Endothelial cell of umbilical vein (primary cell): Measurements from ENCODE around the gene IL36B. TPM values are rescaled to one million over a fixed set of nuclear protein-coding genes. Genes with fewer than 3 reads are reported as not detected.

ENCODE experiments used
- BruUV-seq: library from RNA; stranded (reverse); fragments of 400-500 nt; replicated peaks from 2 replicates; lab custom pipeline; 2021; lab: Mats Ljungman, UMichigan
- CTCF ChIA-PET: fragments of 300-600, 350-600 bp; sonication (Branson Sonifier 250); formaldehyde crosslinking; loops from one replicate; lab custom pipeline; 2021; ENCODE audit warnings: antibody characterized with exemption, inconsistent platforms; lab: Charles Lee
- POLR2A ChIA-PET: fragments of 300-600, 350-600 bp; sonication (Branson Sonifier 250); formaldehyde crosslinking; loops from one replicate; lab custom pipeline; 2021; ENCODE audit warnings: antibody characterized with exemption, inconsistent platforms; lab: Charles Lee
- DNase-seq: peaks from one replicate; pipeline ENCODE4 v3.0.0-alpha.2; 2011; ENCODE audit warnings: low read depth, low spot score
- FAIRE-seq: peaks from 2 replicates; lab custom pipeline; 2011; peaks lifted over from hg19 to GRCh38; lab: Jason Lieb, UNC
- H2AFZ ChIP-seq: 2 replicates; pipeline ENCODE4 v1.6.0; 2012; ENCODE audit warnings: low read depth, low read length, control low read depth, inconsistent platforms
- H3K27ac ChIP-seq: 2 replicates; pipeline ENCODE4 v1.5.1; 2011; ENCODE audit warnings: low read depth, mild to moderate bottlenecking, control low read depth, low read length, moderate library complexity; ENCODE audit not compliant: insufficient read depth
- H3K27me3 ChIP-seq, 2 experiments: 2 replicates each; pipeline versions ENCODE4 v1.6.0 to v1.6.1; 2011; ENCODE audit warnings: low read length in 2 of 2, mixed read lengths in 1 of 2; ENCODE audit not compliant: control insufficient read depth in 2 of 2, insufficient read depth in 2 of 2
- H3K36me3 ChIP-seq, 2 experiments: 2 replicates in 1 of 2; 3 replicates in 1 of 2; pipeline ENCODE4 v1.5.1; 2011; ENCODE audit warnings: low read length in 2 of 2, mild to moderate bottlenecking in 1 of 2, moderate library complexity in 1 of 2; ENCODE audit not compliant: control insufficient read depth in 2 of 2, insufficient read depth in 2 of 2; ENCODE audit errors: extremely low read depth in 1 of 2
- H3K4me1 ChIP-seq: 3 replicates; pipeline ENCODE4 v1.5.1; 2011; ENCODE audit warnings: mild to moderate bottlenecking, low read length; ENCODE audit not compliant: control insufficient read depth, insufficient read depth; ENCODE audit errors: extremely low read depth
- H3K4me2 ChIP-seq: 2 replicates; pipeline ENCODE4 v1.6.1; 2011; ENCODE audit warnings: low read length, control low read depth, mixed read lengths; ENCODE audit not compliant: insufficient read depth
- H3K4me3 ChIP-seq, 3 experiments: fragments of 200-600 bp in 1 of 3; sonication (generic), shearing (Covaris generic) in 1 of 3; replicated peaks in 1 of 3; 2 replicates each; pipeline ENCODE4 v1.5.1; 2011 to 2016; ENCODE audit warnings: control low read depth in 3 of 3, low read length in 3 of 3, mild to moderate bottlenecking in 2 of 3, inconsistent platforms in 1 of 3, low read depth in 1 of 3, moderate library complexity in 1 of 3; ENCODE audit not compliant: insufficient read depth in 1 of 3
- H3K79me2 ChIP-seq: 2 replicates; pipeline ENCODE4 v1.6.0; 2012; ENCODE audit warnings: low read length, inconsistent platforms; ENCODE audit not compliant: control insufficient read depth, insufficient read depth
- H3K9ac ChIP-seq: replicated peaks from 2 replicates; pipeline ENCODE3; 2011; ENCODE audit warnings: low read length, control low read depth; ENCODE audit not compliant: insufficient read depth; ENCODE audit errors: extremely low read depth
- H3K9me1 ChIP-seq: replicated peaks from 3 replicates; pipeline ENCODE4 v1.6.0; 2011; ENCODE audit warnings: mild to moderate bottlenecking, low read length; ENCODE audit not compliant: control insufficient read depth, insufficient read depth; ENCODE audit errors: extremely low read depth
- H3K9me3 ChIP-seq: replicated peaks from 2 replicates; pipeline ENCODE4 v1.5.1; 2012; ENCODE audit warnings: low read length, inconsistent platforms; ENCODE audit not compliant: control insufficient read depth, insufficient read depth
- H4K20me1 ChIP-seq: replicated peaks from 2 replicates; pipeline ENCODE3; 2011; ENCODE audit warnings: mild to moderate bottlenecking, low read length; ENCODE audit not compliant: control insufficient read depth, insufficient read depth; ENCODE audit errors: extremely low read depth
- CTCF ChIP-seq, 2 donors: IDR thresholded peaks; 1 replicate in 1 of 2; 2 replicates in 1 of 2; pipeline ENCODE4 v1.5.1; 2011; ENCODE audit warnings: low read length in 2 of 2, mild to moderate bottlenecking in 2 of 2, moderate library complexity in 2 of 2, control low read depth in 1 of 2, inconsistent platforms in 1 of 2, low read depth in 1 of 2; ENCODE audit not compliant: insufficient read depth in 1 of 2; ENCODE audit errors: extremely low read depth in 1 of 2
- EZH2 ChIP-seq: IDR thresholded peaks from 2 replicates; pipeline ENCODE4 v1.6.1; 2012; ENCODE audit warnings: borderline replicate concordance, low read depth, mild to moderate bottlenecking, moderate library complexity, low read length, inconsistent platforms; ENCODE audit not compliant: severe bottlenecking
- FOS ChIP-seq: IDR thresholded peaks from 2 replicates; pipeline ENCODE4 v1.6.1; 2011; ENCODE audit warnings: mild to moderate bottlenecking, low read length, moderate library complexity, borderline replicate concordance; ENCODE audit not compliant: insufficient read depth
- GATA2 ChIP-seq: IDR thresholded peaks from 2 replicates; pipeline ENCODE4 v1.7.0; 2011; ENCODE audit warnings: low read depth, mild to moderate bottlenecking, moderate library complexity, mixed read lengths, low read length; ENCODE audit not compliant: insufficient read length, insufficient read depth
- JUN ChIP-seq: IDR thresholded peaks from 2 replicates; pipeline ENCODE4 v1.6.1; 2011; ENCODE audit warnings: borderline replicate concordance, low read depth; ENCODE audit not compliant: insufficient read length, insufficient read depth
- MAX ChIP-seq: IDR thresholded peaks from 2 replicates; pipeline ENCODE4 v1.6.1; 2011; ENCODE audit not compliant: insufficient read depth, insufficient read length
- MYC ChIP-seq: IDR thresholded peaks from one replicate; pipeline ENCODE4 v1.6.1; 2011; ENCODE audit warnings: mild to moderate bottlenecking, low read depth, low read length
- POLR2A ChIP-seq: IDR thresholded peaks from 2 replicates; pipeline ENCODE4 v1.6.1; 2012; ENCODE audit warnings: low read depth, mild to moderate bottlenecking, control low read depth, low read length
- POLR2AphosphoS5 ChIP-seq: IDR thresholded peaks from 2 replicates; pipeline ENCODE4 v1.6.1; 2012; ENCODE audit warnings: low read depth, mild to moderate bottlenecking, control low read depth, low read length, moderate library complexity; ENCODE audit not compliant: insufficient read depth
- dilution Hi-C: fragments of 300-500 bp; cut with MboI; formaldehyde crosslinking; loops from one replicate; pipeline ENCODE4 v1.15.0; 2019; ENCODE audit warnings: low sequenced_read_pairs; ENCODE audit not compliant: extremely low pct_ligation_motif_present
- intact Hi-C: fragments of 100-400 bp; cut with micrococcal nuclease; formaldehyde crosslinking; loops from one replicate; pipeline ENCODE4 v1.10.0; 2022
- polyA plus RNA-seq, 4 experiments: library from polyadenylated mRNA; depleted of rRNA in 3 of 4; stranded (reverse) in 3 of 4; unstranded in 1 of 4; fragments of >200 nt; gene quantifications; 2 replicates each; pipeline versions ENCODE4 v1.2.1 to v1.2.3, GENCODE V29; 2011 to 2012; ENCODE audit warnings: missing spikeins in 1 of 4
- total RNA-seq: library from RNA; stranded (reverse); gene quantifications from 2 replicates; pipeline ENCODE4 v1.2.3, GENCODE V29; 2021

IL36B gene
- total and polyA plus RNA-seq, 2 donors (not counting 3 experiments of a cell fraction or from before 2014, with no cell fraction given), result not detected

GRCh38 chr2:113056521-113056920 lies 3.9 kb upstream of the IL36B start:
- no peak overlapping the region for H3K9ac ChIP-seq
- dilution Hi-C loops (no loop called here), intact Hi-C loops (no loop called here)
- DNase-seq (no peak), FAIRE-seq (no peak)
- no peak overlapping the region for H3K27ac ChIP-seq
- ChIA-PET POLR2A (no interaction called here), CTCF (no interaction called here)
- no peaks in the 10 kb centered on the region for H3K9me1 ChIP-seq
- no peak overlapping the region for H3K4me2 ChIP-seq
- no peaks in the 10 kb centered on the region for H3K9me3 ChIP-seq
- no peaks in the 10 kb centered on the region for H3K79me2 ChIP-seq
- no peaks in the 10 kb centered on the region for H4K20me1 ChIP-seq
- no peak overlapping the region for H2AFZ ChIP-seq
- no peaks in the 10 kb centered on the region for H3K36me3 ChIP-seq
- no peaks in the 10 kb centered on the region for H3K4me1 ChIP-seq
- no TSS peak for BruUV-seq
- H3K4me3 ChIP-seq, result no peak overlapping the region
- H3K27me3 ChIP-seq, result no peaks in the 10 kb centered on the region
- TF ChIP-seq POLR2A, result no peak
- no peak for TF ChIP-seq EZH2
- no peak for TF ChIP-seq GATA2
- no peak for TF ChIP-seq JUN
- no peak for TF ChIP-seq MYC
- TF ChIP-seq FOS, result no peak
- TF ChIP-seq POLR2AphosphoS5, result no peak

GRCh38 chr2:113054066-113054465 lies 1.4 kb upstream of the IL36B start:
- intact Hi-C loops (no loop called here), dilution Hi-C loops (no loop called here)
- Histone ChIP-seq H3K9me3 (no peaks in the 10 kb centered on the region), H3K9me1 (no peaks in the 10 kb centered on the region), H2AFZ (no peak overlapping the region), H3K4me1 (no peaks in the 10 kb centered on the region), H4K20me1 (no peaks in the 10 kb centered on the region), H3K4me3 (no peak overlapping the region), H3K27me3 (no peaks in the 10 kb centered on the region), H3K27ac (no peak overlapping the region), H3K4me2 (no peak overlapping the region), H3K36me3 (no peaks in the 10 kb centered on the region), H3K79me2 (no peaks in the 10 kb centered on the region), H3K9ac (no peak overlapping the region)
- no TSS peak for BruUV-seq
- TF ChIP-seq EZH2 (no peak), POLR2A (no peak), CTCF (IDR thresholded peaks at IDR 0.05; ENCODE audit: extremely low read depth in 1 of 2, insufficient read depth in 1 of 2, low read depth in 1 of 2, low read length in 2 of 2) (no peak), POLR2AphosphoS5 (no peak), MYC (no peak), MAX (no peak), GATA2 (no peak), JUN (no peak), FOS (no peak)
- no peak for DNase-seq
- POLR2A ChIA-PET, result no interaction called here
- no peak for FAIRE-seq
- CTCF ChIA-PET, result no interaction called here
